ENCODE data around the gene CXCL13. TPM values are rescaled to one million over a fixed set of nuclear protein-coding genes. Genes with fewer than 3 reads are reported as not detected.
"Not testable (repeated sequence)": the region's sequence is repeated elsewhere in the genome, so short reads cannot be mapped to it uniquely, and the experiment has no call there.

The CXCL13 gene
- total and polyA plus RNA-seq, 2 experiments from 2014 or later = not detected

GRCh38 chr4:77570508-77571214 is 35.0 kb upstream of the CXCL13 start:
- not testable (repeated sequence) for H3K9me2 ChIP-seq (ENCODE audit: insufficient read depth); H3K4me1 ChIP-seq (ENCODE audit: insufficient read depth); H4K20me1 ChIP-seq (replicated peaks; ENCODE audit: insufficient read depth); H3K36me3 ChIP-seq (ENCODE audit: insufficient read depth); H3K4me2 ChIP-seq; H2AFZ ChIP-seq; H3K4me3 ChIP-seq; H3K27ac ChIP-seq (ENCODE audit: low read depth); H3K36me3 Mint-ChIP-seq (ENCODE audit: low read depth); H3K27me3 Mint-ChIP-seq (ENCODE audit: insufficient read depth, low read depth, poor library complexity); H3K4me3 Mint-ChIP-seq; H3K79me2 ChIP-seq (replicated peaks; ENCODE audit: insufficient read depth); H3K4me1 Mint-ChIP-seq; H3F3A ChIP-seq (replicated peaks; ENCODE audit: low read depth); DNase-seq (ENCODE audit: low spot score); H3K27ac Mint-ChIP-seq; ATAC-seq; H3K27me3 ChIP-seq (ENCODE audit: insufficient read depth)
- H3K9me3 Mint-ChIP-seq = peaks cover 44% of the 10 kb centered on the region

- H4K20me1 ChIP-seq (replicated peaks; ENCODE audit: insufficient read depth) = no peaks in the 10 kb centered on the region
- ATAC-seq = no peak
- no peak overlapping the region for H3K4me3 ChIP-seq
- no peaks in the 10 kb centered on the region for H3K36me3 ChIP-seq (ENCODE audit: insufficient read depth)
- H2AFZ ChIP-seq = no peak overlapping the region
- H3K36me3 Mint-ChIP-seq (ENCODE audit: low read depth) = peaks cover 7% of the 10 kb centered on the region; the same call in 2 of the 3 replicates
- no peaks in the 10 kb centered on the region for H3K27me3 Mint-ChIP-seq (ENCODE audit: insufficient read depth, low read depth, poor library complexity)
- H3K27ac ChIP-seq (ENCODE audit: low read depth) = no peak overlapping the region
- no peaks in the 10 kb centered on the region for H3K4me1 ChIP-seq (ENCODE audit: insufficient read depth)
- no peak for TF ChIP-seq ZNF331 (CRISPR knock-in tag; IDR thresholded peaks at IDR 0.05; ENCODE audit: low read depth)
- no peak for TF ChIP-seq POLR2AphosphoS5 (IDR thresholded peaks at IDR 0.05; ENCODE audit: low read depth)
- no peak for TF ChIP-seq CTCF (conservative IDR thresholded peaks at IDR 0.05; ENCODE audit: low read depth in 2 of 2)
- no peak for TF ChIP-seq ETS1 (IDR thresholded peaks at IDR 0.05)
- no peak for TF ChIP-seq REST (IDR thresholded peaks at IDR 0.05; ENCODE audit: unreplicated experiment)
- TF ChIP-seq ZNF114 (CRISPR knock-in tag; IDR thresholded peaks at IDR 0.05) = no peak
- H3K27me3 ChIP-seq (ENCODE audit: insufficient read depth) = no peaks in the 10 kb centered on the region
- H3K4me3 Mint-ChIP-seq = no peak overlapping the region
- H3K9me3 Mint-ChIP-seq = peaks cover 35% of the 10 kb centered on the region
- no peak overlapping the region for H3K4me2 ChIP-seq
- no peak for DNase-seq (ENCODE audit: low spot score)
- 0 out of 2 replicates have a peak, but pooled peaks cover 2% of the 10 kb centered on the region for H3K9me2 ChIP-seq (ENCODE audit: insufficient read depth)
- H3F3A ChIP-seq (replicated peaks; ENCODE audit: low read depth) = no peaks in the 10 kb centered on the region
- no peaks in the 10 kb centered on the region for H3K4me1 Mint-ChIP-seq
- no peaks in the 10 kb centered on the region for H3K79me2 ChIP-seq (replicated peaks; ENCODE audit: insufficient read depth)
- H3K27ac Mint-ChIP-seq = no peak overlapping the region
Measured at GRCh38 chr4:77576351-77576750, 29.3 kb upstream of the CXCL13 start.
